Gastroesophageal sphincter (tissue), 3 donors: ENCODE data around the gene SMPX.

ENCODE experiments used
- CTCF ChIP-seq, 4 experiments: fragments of 200-600 bp in 2 of 4; fragments of 450-650 bp in 2 of 4; sonication (generic) in 1 of 4; IDR thresholded peaks; one replicate each; pipeline ENCODE4 v1.5.1; 2017 to 2019; ENCODE audit warnings: antibody characterized with exemption in 4 of 4, mild to moderate bottlenecking in 2 of 4, moderate library complexity in 2 of 4
- EP300 ChIP-seq: sonication (generic); formaldehyde crosslinking; IDR thresholded peaks from one replicate; pipeline ENCODE4 v1.6.1; 2017; ENCODE audit warnings: antibody characterized with exemption, mild to moderate bottlenecking
- POLR2A ChIP-seq, 2 donors: fragments of 450-650 bp; IDR thresholded peaks; one replicate each; pipeline ENCODE4 v1.6.1; 2017; ENCODE audit warnings: antibody characterized with exemption in 2 of 2, mild to moderate bottlenecking in 2 of 2, moderate library complexity in 1 of 2
- POLR2AphosphoS5 ChIP-seq: sonication (generic); formaldehyde crosslinking; IDR thresholded peaks from one replicate; pipeline ENCODE4 v1.6.1; 2017; ENCODE audit warnings: antibody characterized with exemption

GRCh38 chrX:21725916-21726315 lies 32.0 kb downstream of the SMPX start:
- TF ChIP-seq CTCF (IDR thresholded peaks at IDR 0.05) (no peak), POLR2A (IDR thresholded peaks at IDR 0.05) (no peak), POLR2AphosphoS5 (no peak), EP300 (no peak)
